Ramos (cell line): Measurements from ENCODE around the gene FCRL5.

Source experiments
- in situ Hi-C: fragments of 300-500 bp; cut with MboI; formaldehyde crosslinking; loops from one replicate; pipeline ENCODE4 v1.14.3; 2022; ENCODE audit warnings: low sequenced_read_pairs; ENCODE audit not compliant: unreplicated experiment

FCRL5 gene

GRCh38 chr1:157539568-157539967 lies 12.7 kb downstream of the FCRL5 start:
- in situ Hi-C loops = no loop called here

DNA sequence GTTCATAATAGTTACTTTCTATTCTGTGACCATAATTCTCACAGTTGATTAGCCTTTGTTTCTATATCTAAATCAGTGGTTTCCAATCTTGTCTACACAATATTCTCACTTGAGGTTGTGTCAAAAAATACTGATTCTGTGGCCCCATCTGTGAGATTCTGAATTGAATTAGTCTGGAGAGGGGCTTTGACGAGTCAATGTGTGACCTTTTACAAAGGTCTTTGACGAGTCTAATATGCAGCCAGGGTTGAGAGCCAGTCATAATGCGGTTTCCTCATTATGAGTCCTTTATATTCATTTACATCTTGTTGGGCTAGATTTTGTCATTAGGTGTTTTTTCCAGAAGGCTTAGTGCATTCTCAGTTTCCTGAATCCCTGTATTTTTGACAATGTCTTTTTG lies 19.7 kb downstream of the FCRL5 start:
- in situ Hi-C loops = no loop called here

DNA sequence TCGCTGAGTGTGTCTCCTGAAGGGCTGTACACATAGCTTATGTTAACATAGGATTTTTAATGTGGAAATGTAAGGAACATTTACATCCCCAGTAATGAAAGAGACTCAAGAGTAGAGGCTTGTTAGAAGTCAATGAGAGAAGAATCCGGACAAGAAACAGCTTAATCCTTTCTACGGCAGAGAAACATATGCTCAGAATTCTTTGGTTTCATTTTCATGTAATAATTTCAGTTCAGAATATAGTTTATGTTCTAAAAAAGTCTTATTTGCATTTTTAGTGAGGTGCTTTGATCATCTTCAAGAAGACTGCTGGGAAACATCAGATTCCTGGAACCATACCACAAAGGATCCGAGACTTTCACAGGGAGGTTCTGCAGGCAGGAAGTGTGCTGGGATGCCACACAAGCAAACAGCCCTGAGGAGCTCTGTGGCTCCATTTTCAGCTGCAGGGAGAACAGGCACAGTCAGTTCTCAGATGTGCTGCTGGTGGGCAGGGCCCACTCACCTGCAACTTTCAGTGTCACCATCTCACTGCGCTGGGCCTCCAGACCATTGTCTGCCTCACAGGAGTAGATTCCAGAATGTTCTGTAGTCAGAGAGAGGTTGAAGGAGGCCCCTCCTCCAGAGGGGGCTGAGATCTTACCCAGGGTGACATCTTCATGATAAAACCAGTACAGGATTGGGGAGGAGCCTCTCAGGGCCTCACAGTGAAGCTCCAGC lies 28.4 kb downstream of the FCRL5 start:
- in situ Hi-C loops = no loop called here

GRCh38 chr1:157521056-157521455 lies 31.3 kb downstream of the FCRL5 start:
- in situ Hi-C loops = no loop called here

DNA sequence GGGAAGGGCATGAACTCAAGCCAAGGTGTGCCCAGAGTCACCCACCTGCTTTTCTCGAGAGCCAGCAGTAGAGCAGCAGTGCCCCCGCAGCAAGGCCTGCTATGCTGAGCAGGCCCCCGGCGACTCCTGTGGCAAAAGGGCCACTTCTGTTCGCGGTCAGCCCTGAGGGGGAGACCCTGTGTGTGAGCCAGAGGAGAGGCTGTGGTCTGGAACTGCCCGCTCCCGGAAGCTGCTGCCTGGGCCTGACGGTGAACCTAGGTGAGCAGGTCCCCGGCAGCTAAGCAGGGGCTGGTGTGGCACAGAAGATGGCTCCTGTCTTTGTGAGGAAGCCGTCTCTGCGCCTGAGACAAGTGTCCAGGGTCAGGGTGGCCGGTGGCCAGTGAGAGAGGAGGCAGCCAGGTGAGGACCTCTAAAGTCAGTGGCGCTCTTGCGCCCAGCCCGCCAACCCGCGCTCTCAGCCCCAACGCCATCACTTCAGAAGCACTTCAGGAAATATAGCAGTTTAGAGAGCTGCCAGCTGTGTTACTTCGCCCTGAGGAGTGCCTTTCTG lies 31.9 kb downstream of the FCRL5 start:
- in situ Hi-C loops = no loop called here

DNA sequence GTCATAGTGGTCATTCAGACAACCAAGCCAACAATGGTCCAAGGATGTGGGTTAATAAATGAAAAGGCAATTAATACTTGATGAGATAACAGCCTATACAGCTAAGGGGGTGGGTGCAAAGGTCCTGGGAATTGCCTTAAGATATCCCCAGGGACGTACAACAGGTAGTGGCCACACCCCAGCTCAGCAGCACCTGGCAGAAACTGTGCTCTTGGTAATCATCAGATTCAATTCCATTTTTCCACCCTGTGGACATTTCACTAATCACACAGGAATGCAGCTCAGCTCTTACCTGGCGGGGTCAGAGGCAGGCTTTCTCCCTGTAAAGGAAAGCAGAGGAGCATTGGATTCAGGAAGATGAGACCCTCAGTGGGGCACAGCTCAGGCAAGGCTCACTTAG lies 32.9 kb downstream of the FCRL5 start:
- in situ Hi-C loops = no loop called here

- in situ Hi-C loops = no loop called here
These were observed 35.3 kb downstream of the FCRL5 start for GRCh38 chr1:157517016-157517415.

GRCh38 chr1:157515709-157516108 lies 36.6 kb downstream of the FCRL5 start:
- in situ Hi-C loops = no loop called here

GRCh38 chr1:157515141-157515540 lies 37.2 kb downstream of the FCRL5 start:
- in situ Hi-C loops = no loop called here

GRCh38 chr1:157512036-157512969 lies 40.0 kb downstream of the FCRL5 start:
- in situ Hi-C loops = no loop called here

DNA sequence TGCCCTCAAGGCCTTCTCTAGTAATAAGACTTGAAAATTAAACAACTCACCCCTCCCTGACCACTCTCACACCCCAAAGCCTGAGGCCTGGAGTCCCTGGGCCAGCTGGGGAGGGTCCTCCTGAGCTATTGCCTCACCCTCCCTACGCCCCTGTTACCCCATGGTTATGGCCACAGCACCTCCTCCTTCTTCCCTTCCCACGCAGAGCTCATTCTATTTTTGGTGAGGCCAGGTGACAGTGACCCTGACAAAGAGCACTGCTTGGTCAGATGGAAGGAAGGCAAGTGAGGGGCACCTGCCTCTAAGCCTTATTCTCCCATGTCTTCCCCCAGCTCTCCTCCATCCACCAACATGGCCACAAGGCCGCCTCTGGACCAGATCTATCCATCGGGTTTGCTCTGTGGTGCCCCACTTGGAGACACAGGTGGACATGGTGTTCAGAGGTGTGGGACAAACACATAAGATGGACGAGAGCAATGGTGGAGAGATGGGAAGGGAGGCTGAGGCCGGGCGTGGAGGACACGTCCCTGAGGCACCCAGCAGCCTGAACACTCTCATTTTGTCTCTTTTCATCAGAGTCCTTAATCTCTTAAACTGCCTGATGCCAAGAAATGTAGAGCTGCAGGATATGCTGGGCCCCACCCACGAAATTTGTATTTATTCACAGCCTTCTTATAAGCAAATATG lies 42.6 kb downstream of the FCRL5 start:
- in situ Hi-C loops = no loop called here

DNA sequence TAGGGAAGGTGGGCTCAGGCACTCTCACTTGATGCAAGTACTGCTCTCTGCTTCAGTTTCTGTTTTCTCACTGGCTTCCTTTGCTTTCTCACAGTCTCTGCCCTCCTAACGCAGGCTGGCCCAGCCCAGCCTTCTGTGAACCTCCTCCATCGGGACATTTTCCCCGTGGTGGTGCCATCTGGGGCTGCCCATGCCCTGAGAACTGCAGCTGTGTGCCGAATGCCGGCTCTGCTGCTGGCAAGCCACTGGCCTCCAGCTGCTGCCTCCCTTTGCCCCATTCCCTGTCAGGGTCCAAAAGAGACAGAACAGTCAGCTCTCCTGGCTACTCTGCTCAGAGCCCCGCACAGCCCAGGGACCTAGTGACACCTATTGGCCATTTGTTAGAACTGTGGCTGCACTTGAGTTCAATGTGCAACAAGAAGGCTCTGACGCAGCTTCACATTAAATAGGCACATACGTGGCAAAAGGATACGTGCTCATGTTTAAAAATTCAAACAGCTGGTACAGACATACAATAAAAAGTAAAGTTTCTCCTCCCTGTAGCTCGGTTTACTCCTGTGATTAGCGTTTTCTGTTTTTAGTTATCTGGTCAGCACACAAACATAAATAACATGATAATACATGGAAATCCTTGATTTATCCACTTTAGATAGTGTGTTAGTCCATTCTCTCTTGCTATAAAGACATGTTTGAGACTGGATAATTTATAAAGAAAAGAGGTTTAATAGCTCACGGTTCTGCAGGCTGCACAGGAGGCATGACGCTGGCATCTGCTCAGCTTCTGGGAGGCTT lies 46.6 kb downstream of the FCRL5 start:
- in situ Hi-C loops = no loop called here

- in situ Hi-C loops = no loop called here
These were observed 47.7 kb downstream of the FCRL5 start for GRCh38 chr1:157504646-157505045.

DNA sequence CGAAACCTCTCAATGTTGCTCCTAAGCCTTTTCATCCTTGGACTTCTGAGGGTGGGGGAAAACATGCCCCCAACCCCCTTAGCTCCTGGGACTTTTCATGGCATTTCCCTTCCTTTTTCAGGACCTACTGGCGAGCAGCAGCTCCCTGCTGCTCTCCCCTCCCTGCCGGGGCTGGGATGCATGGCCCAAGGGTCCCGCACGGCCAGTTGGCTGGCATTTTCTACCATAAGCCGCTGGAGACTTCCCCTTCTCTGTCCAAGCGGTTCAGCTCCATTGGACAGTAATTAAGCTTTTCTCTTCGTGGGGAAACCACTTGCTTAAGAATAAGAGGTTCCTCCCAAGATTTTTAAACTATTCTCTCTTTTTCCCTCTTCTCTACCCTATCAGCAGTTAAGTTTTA lies 52.8 kb downstream of the FCRL5 start:
- in situ Hi-C loops = loop anchor here (10.0 kb wide), 1 partner anchor 305 kb away; no protein-coding TSS in a partner anchor

DNA sequence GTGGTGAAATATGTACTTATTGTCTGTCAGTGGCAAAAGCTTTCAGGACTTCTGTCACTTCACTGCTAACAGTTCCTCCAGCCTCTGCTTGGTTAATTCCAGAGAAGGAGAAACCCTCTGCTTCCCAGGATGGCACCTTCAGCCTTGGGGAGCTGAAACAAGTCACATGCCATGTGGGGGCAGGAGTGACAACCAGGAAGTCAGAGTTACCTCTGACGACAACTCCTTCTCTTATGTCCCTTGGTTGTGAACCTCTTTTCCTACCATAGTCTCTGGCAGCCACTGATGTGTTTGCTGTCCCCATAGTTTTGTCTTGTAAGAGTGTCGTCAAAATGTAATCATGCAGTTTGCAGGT lies 53.6 kb downstream of the FCRL5 start:
- in situ Hi-C loops = loop anchor here (10.0 kb wide), 1 partner anchor 304 kb away; no protein-coding TSS in a partner anchor

DNA sequence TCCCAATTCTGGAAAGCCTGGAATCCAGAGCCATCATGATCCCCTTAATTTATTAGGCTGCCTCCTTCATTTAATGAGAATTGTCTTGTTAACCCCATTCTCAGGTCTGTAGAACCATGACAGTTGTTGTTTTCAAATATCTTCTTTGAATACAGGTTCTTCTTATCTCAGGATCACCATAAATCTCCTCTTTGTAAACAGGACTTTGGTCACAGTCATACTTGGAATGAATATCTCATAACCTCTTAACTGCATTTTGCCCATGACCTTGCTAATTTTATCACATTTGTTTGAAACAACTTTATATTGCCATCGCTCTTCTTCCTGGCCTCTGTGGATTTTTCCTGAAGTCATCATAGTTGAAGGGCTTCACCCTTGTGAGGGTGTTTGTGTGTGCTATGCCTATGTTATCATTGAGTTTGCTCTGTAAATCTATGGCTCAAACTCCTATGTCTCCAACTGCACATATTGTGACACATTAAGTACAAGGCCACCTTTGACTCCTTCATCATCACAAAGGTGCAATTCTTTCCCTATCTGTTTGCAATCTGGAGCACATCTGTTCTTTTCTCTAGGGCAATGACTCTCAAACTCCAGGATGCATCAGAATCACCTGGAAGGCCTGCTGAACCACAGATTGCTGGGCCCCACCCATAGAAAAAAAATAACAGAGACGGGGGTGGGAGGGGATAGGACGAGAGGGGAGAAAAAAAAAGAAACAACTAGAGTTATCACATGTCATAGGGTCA lies 54.2 kb downstream of the FCRL5 start:
- in situ Hi-C loops = loop anchor here (10.0 kb wide), 1 partner anchor 303 kb away; no protein-coding TSS in a partner anchor

DNA sequence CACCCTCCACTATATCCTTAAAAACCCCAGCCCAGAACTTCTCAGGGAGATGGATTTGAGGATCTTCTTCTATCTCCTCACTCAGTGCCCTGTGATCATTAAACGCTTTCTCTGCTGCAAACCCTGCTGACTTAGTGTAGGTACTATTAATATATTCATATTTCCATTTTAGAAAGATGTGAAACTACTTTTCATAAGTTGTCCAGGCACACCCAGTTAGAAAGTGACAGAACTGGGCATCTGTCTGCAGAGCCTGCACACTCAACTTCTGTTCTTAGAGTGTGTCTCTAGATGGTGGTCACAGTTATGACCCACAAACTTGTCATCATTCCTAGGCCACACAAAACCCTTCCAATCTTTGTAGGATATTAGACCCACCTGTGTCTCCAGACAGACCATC lies 55.0 kb downstream of the FCRL5 start:
- in situ Hi-C loops = loop anchor here (10.0 kb wide), 1 partner anchor 302 kb away; no protein-coding TSS in a partner anchor

DNA sequence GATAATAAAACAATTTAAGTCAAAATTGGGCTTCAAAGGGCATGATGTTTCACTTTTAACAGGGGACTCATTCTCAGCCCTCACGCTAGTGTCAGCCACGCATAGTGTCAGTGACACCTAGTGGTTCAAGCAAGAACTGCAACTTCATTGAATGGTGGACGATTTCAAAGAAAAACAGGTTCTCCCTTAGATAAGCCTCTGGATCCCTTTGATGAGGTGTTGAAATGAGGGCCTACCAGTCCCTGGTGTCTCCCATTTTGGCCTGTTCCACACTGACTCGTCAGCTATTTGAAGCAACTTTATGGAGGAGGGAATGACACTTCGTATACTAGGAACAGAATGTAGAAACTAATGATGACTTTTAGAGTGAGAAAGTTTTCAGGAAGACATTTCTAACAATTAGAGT lies 56.2 kb downstream of the FCRL5 start:
- in situ Hi-C loops = loop anchor here (10.0 kb wide), 1 partner anchor 301 kb away; no protein-coding TSS in a partner anchor

GRCh38 chr1:157495285-157495684 lies 57.0 kb downstream of the FCRL5 start:
- in situ Hi-C loops = loop anchor here (10.0 kb wide), 1 partner anchor 300 kb away; no protein-coding TSS in a partner anchor
